Measurements from ENCODE around the gene SH3GLB2. TPM values are rescaled to one million over a fixed set of nuclear protein-coding genes. Genes with fewer than 3 reads are reported as not detected.

Gene SH3GLB2
- total RNA-seq, 1 experiment from 2014 or later, result 184 TPM

DNA sequence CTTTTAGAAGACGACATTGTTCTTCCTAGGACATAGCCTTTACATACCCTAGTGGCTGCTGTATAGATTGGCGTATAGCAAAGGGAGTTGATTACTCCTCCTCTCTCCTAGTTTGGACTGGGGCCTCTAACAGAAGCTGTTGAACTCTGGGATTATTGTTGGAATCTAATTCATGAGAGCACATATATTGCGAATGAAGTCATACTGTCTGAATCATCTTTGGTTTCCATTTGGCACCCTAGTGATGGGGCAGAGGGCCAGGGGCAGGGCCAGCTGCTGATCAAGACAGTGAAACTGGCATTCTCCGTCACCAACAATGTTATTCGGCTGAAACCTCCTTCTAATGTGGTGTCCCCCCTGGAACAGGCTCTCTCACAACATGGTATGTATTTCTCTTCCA, 40.3 kb downstream of the SH3GLB2 start:
- H3K79me2 ChIP-seq (ENCODE audit: low read depth), result no peaks in the 10 kb centered on the region
- ChIA-PET POLR2A (ENCODE audit: unreplicated experiment) (interaction anchor here (0.6 kb wide), 2 partner anchors 170 to 352 kb away, joined by 11 to 17 read pairs; no protein-coding TSS in a partner anchor), CTCF (no interaction called here)
- H3K4me1 ChIP-seq (replicated peaks; ENCODE audit: insufficient read depth), result no peaks in the 10 kb centered on the region
- H3K9me2 ChIP-seq (ENCODE audit: insufficient read depth), result no peaks in the 10 kb centered on the region
- no peak for TF ChIP-seq EZH2 (IDR thresholded peaks at IDR 0.05; ENCODE audit: low read depth)
- TF ChIP-seq, protein P1, sequence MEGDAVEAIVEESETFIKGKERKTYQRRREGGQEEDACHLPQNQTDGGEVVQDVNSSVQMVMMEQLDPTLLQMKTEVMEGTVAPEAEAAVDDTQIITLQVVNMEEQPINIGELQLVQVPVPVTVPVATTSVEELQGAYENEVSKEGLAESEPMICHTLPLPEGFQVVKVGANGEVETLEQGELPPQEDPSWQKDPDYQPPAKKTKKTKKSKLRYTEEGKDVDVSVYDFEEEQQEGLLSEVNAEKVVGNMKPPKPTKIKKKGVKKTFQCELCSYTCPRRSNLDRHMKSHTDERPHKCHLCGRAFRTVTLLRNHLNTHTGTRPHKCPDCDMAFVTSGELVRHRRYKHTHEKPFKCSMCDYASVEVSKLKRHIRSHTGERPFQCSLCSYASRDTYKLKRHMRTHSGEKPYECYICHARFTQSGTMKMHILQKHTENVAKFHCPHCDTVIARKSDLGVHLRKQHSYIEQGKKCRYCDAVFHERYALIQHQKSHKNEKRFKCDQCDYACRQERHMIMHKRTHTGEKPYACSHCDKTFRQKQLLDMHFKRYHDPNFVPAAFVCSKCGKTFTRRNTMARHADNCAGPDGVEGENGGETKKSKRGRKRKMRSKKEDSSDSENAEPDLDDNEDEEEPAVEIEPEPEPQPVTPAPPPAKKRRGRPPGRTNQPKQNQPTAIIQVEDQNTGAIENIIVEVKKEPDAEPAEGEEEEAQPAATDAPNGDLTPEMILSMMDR (conservative IDR thresholded peaks at IDR 0.05), result no peak
- H3K27me3 ChIP-seq (ENCODE audit: insufficient read depth, low read depth), result no peaks in the 10 kb centered on the region
- H3K9me3 ChIP-seq (ENCODE audit: insufficient read depth, low read depth), result no peaks in the 10 kb centered on the region
- intact Hi-C loops (cut with micrococcal nuclease; ENCODE audit: unreplicated experiment), result no loop called here
- no peak overlapping the region for H2AFZ ChIP-seq
- DNase-seq, result no peak
- BruUV-seq (replicated peaks), result no TSS peak
- peaks cover 31% of the 10 kb centered on the region for H3K36me3 ChIP-seq (ENCODE audit: low read depth)
- no peak overlapping the region for H3K4me2 ChIP-seq
- H3K4me3 ChIP-seq, result no peak overlapping the region
- H3F3A ChIP-seq (ENCODE audit: insufficient read depth, low read depth), result no peaks in the 10 kb centered on the region; the same call in 1 of the 2 replicates
- H3K27ac ChIP-seq, result no peak overlapping the region
- H4K20me1 ChIP-seq (ENCODE audit: insufficient read depth), result no peaks in the 10 kb centered on the region

DNA sequence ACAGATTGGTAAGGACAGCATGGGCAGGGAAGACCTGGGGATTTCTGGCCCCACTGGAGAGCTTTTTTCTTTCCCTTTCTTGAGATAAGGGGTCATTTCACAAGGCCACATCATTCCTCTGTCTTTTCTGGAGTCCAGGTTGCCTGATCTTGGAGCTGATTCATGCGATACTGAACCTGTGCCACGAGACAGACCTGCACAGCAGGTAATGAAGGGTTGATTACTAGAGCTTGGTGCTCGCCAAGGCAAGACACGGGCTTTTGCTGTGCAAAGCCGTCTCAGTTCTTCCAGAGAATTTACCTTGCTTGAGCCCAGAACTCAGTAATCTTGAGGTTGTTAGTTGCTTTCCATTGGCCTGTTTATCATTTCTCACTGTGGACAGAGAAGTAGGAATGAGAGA, 41.5 kb downstream of the SH3GLB2 start:
- Histone ChIP-seq H3K36me3 (ENCODE audit: low read depth) (peaks cover 35% of the 10 kb centered on the region), H3K79me2 (ENCODE audit: low read depth) (no peaks in the 10 kb centered on the region), H3K4me1 (replicated peaks; ENCODE audit: insufficient read depth) (no peaks in the 10 kb centered on the region), H3K9me2 (ENCODE audit: insufficient read depth) (no peaks in the 10 kb centered on the region), H2AFZ (no peak overlapping the region), H3K4me2 (no peak overlapping the region), H3F3A (ENCODE audit: insufficient read depth, low read depth) (no peaks in the 10 kb centered on the region; the same call in 1 of the 2 replicates), H3K4me3 (no peak overlapping the region), H3K27ac (no peak overlapping the region), H3K9me3 (ENCODE audit: insufficient read depth, low read depth) (no peaks in the 10 kb centered on the region), H3K27me3 (ENCODE audit: insufficient read depth, low read depth) (no peaks in the 10 kb centered on the region), H4K20me1 (ENCODE audit: insufficient read depth) (no peaks in the 10 kb centered on the region)
- no peak for TF ChIP-seq EZH2 (IDR thresholded peaks at IDR 0.05; ENCODE audit: low read depth)
- TF ChIP-seq, protein P1 (conservative IDR thresholded peaks at IDR 0.05), result no peak
- DNase-seq, result no peak
- no TSS peak for BruUV-seq (replicated peaks)
- ChIA-PET POLR2A (ENCODE audit: unreplicated experiment) (interaction anchor here (0.5 kb wide), 1 partner anchor 563 kb away, joined by 3 read pairs; no protein-coding TSS in a partner anchor), CTCF (no interaction called here)
- intact Hi-C loops (cut with micrococcal nuclease; ENCODE audit: unreplicated experiment), result no loop called here

DNA sequence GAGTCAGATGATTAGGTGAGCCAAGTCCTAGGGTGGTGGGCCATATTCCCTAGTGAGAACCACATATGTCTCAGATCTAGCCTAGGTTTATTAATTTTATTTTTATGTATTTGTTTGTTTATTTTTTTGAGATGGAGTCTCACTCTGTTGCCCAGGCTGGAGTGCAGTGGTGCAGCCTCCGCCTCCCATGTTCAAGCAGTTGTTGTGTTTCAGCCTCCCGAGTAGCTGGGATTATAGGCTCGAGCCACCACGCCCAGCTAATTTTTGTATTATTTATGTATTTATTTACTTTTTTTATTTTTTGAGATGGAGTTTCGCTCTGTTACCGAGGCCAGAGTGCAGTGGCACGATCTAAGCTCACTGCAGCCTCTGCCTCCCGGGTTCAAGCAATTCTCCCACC, 44.6 kb downstream of the SH3GLB2 start:
- POLR2A ChIA-PET (ENCODE audit: unreplicated experiment), result no interaction called here
- H2AFZ ChIP-seq, result no peak overlapping the region
- no peaks in the 10 kb centered on the region for H3K9me3 ChIP-seq (ENCODE audit: insufficient read depth, low read depth)
- H3K4me3 ChIP-seq, result no peak overlapping the region
- BruUV-seq (replicated peaks), result no TSS peak
- H3K4me2 ChIP-seq, result no peak overlapping the region
- peaks cover 33% of the 10 kb centered on the region for H3K36me3 ChIP-seq (ENCODE audit: low read depth)
- no peak overlapping the region for H3K27ac ChIP-seq
- no peaks in the 10 kb centered on the region for H3K79me2 ChIP-seq (ENCODE audit: low read depth)
- no peaks in the 10 kb centered on the region for H3K9me2 ChIP-seq (ENCODE audit: insufficient read depth)
- H4K20me1 ChIP-seq (ENCODE audit: insufficient read depth), result no peaks in the 10 kb centered on the region
- CTCF ChIA-PET, result no interaction called here
- no peak for DNase-seq
- H3K4me1 ChIP-seq (replicated peaks; ENCODE audit: insufficient read depth), result no peaks in the 10 kb centered on the region
- TF ChIP-seq, protein P1 (conservative IDR thresholded peaks at IDR 0.05), result no peak
- TF ChIP-seq EZH2 (IDR thresholded peaks at IDR 0.05; ENCODE audit: low read depth), result no peak
- no peaks in the 10 kb centered on the region; the same call in 1 of the 2 replicates for H3F3A ChIP-seq (ENCODE audit: insufficient read depth, low read depth)
- intact Hi-C loops (cut with micrococcal nuclease; ENCODE audit: unreplicated experiment), result no loop called here
- H3K27me3 ChIP-seq (ENCODE audit: insufficient read depth, low read depth), result no peaks in the 10 kb centered on the region

All from PC-9 (cell line).